ENCODE measurements around the gene CBLC. TPM values are rescaled to one million over a fixed set of nuclear protein-coding genes. Genes with fewer than 3 reads are reported as not detected.
"Not testable (repeated sequence)": the region's sequence is repeated elsewhere in the genome, so short reads cannot be mapped to it uniquely, and the experiment has no call there.

The CBLC gene
- total and polyA plus RNA-seq, 2 donors from 2014 or later, result 8.2 to 11.5 TPM

GRCh38 chr19:44824761-44825160, 47.1 kb downstream of the CBLC start:
- H3K4me3 ChIP-seq (ENCODE audit: low read length in 3 of 3), result no peak overlapping the region
- no peak overlapping the region for H3K27ac ChIP-seq (ENCODE audit: low read depth in 2 of 2, low read length in 2 of 2)
- no peaks in the 10 kb centered on the region for H3K36me3 ChIP-seq (ENCODE audit: control insufficient read depth in 2 of 3, insufficient read depth in 3 of 3, low read length in 3 of 3)
- TF ChIP-seq CTCF (IDR thresholded peaks at IDR 0.05; ENCODE audit: borderline replicate concordance, extremely low read depth, insufficient read depth), result no peak
- intact Hi-C loops (cut with DNase I), result no loop called here
- no peak overlapping the region for H3K9ac ChIP-seq (ENCODE audit: low read length in 3 of 3)
- no peaks in the 10 kb centered on the region for H3K9me3 ChIP-seq (ENCODE audit: control insufficient read depth in 2 of 3, insufficient read depth in 1 of 3, low read length in 3 of 3)
- peaks cover 0 to 4% (median 0%) of the 10 kb centered on the region in 3 donors for H3K4me1 ChIP-seq (ENCODE audit: control insufficient read depth in 2 of 3, insufficient read depth in 2 of 3, low read depth in 1 of 3, low read length in 3 of 3)
- FAIRE-seq, result no peak
- DNase-seq, result no peak
- no peaks in the 10 kb centered on the region for H3K27me3 ChIP-seq (ENCODE audit: control insufficient read depth, insufficient read depth, low read length)

- intact Hi-C loops (cut with DNase I); H3K27me3 ChIP-seq (ENCODE audit: control insufficient read depth, insufficient read depth, low read length); H3K27ac ChIP-seq (ENCODE audit: low read depth in 2 of 2, low read length in 2 of 2); H3K9me3 ChIP-seq (ENCODE audit: control insufficient read depth in 2 of 3, insufficient read depth in 1 of 3, low read length in 3 of 3); H3K36me3 ChIP-seq (ENCODE audit: control insufficient read depth in 2 of 3, insufficient read depth in 3 of 3, low read length in 3 of 3); DNase-seq; H3K4me1 ChIP-seq (ENCODE audit: control insufficient read depth in 2 of 3, insufficient read depth in 2 of 3, low read depth in 1 of 3, low read length in 3 of 3); H3K9ac ChIP-seq (ENCODE audit: low read length in 3 of 3); H3K4me3 ChIP-seq (ENCODE audit: low read length in 3 of 3); FAIRE-seq: not testable (repeated sequence)
Measured at GRCh38 chr19:44832875-44833274, 55.2 kb downstream of the CBLC start.

- DNase-seq; H3K9ac ChIP-seq (ENCODE audit: low read length in 3 of 3); H3K9me3 ChIP-seq (ENCODE audit: control insufficient read depth in 2 of 3, insufficient read depth in 1 of 3, low read length in 3 of 3); H3K27ac ChIP-seq (ENCODE audit: low read depth in 2 of 2, low read length in 2 of 2); H3K4me1 ChIP-seq (ENCODE audit: control insufficient read depth in 2 of 3, insufficient read depth in 2 of 3, low read depth in 1 of 3, low read length in 3 of 3); intact Hi-C loops (cut with DNase I); H3K36me3 ChIP-seq (ENCODE audit: control insufficient read depth in 2 of 3, insufficient read depth in 3 of 3, low read length in 3 of 3); H3K4me3 ChIP-seq (ENCODE audit: low read length in 3 of 3); FAIRE-seq; H3K27me3 ChIP-seq (ENCODE audit: control insufficient read depth, insufficient read depth, low read length): not testable (repeated sequence)
Measured at GRCh38 chr19:44834399-44834798, 56.7 kb downstream of the CBLC start.

GRCh38 chr19:44839276-44839675, 61.6 kb downstream of the CBLC start:
- intact Hi-C loops (cut with DNase I), result no loop called here
- Histone ChIP-seq H3K9ac (ENCODE audit: low read length in 3 of 3) (no peak overlapping the region), H3K27ac (ENCODE audit: low read depth in 2 of 2, low read length in 2 of 2) (no peak overlapping the region), H3K36me3 (ENCODE audit: control insufficient read depth in 2 of 3, insufficient read depth in 3 of 3, low read length in 3 of 3) (no peaks in the 10 kb centered on the region), H3K27me3 (ENCODE audit: control insufficient read depth, insufficient read depth, low read length) (no peaks in the 10 kb centered on the region), H3K9me3 (ENCODE audit: control insufficient read depth in 2 of 3, insufficient read depth in 1 of 3, low read length in 3 of 3) (no peaks in the 10 kb centered on the region), H3K4me1 (ENCODE audit: control insufficient read depth in 2 of 3, insufficient read depth in 2 of 3, low read depth in 1 of 3, low read length in 3 of 3) (no peaks in the 10 kb centered on the region), H3K4me3 (ENCODE audit: low read length in 3 of 3) (no peak overlapping the region)
- FAIRE-seq, result no peak
- no peak for DNase-seq
- no peak for TF ChIP-seq CTCF (IDR thresholded peaks at IDR 0.05; ENCODE audit: borderline replicate concordance, extremely low read depth, insufficient read depth)

- Histone ChIP-seq H3K27ac (ENCODE audit: low read depth in 2 of 2, low read length in 2 of 2) (no peak overlapping the region), H3K9ac (ENCODE audit: low read length in 3 of 3) (no peak overlapping the region), H3K4me3 (ENCODE audit: low read length in 3 of 3) (no peak overlapping the region), H3K9me3 (ENCODE audit: control insufficient read depth in 2 of 3, insufficient read depth in 1 of 3, low read length in 3 of 3) (no peaks in the 10 kb centered on the region), H3K36me3 (ENCODE audit: control insufficient read depth in 2 of 3, insufficient read depth in 3 of 3, low read length in 3 of 3) (no peaks in the 10 kb centered on the region), H3K4me1 (ENCODE audit: control insufficient read depth in 2 of 3, insufficient read depth in 2 of 3, low read depth in 1 of 3, low read length in 3 of 3) (peaks cover 0 to 6% (median 0%) of the 10 kb centered on the region in 3 donors), H3K27me3 (ENCODE audit: control insufficient read depth, insufficient read depth, low read length) (no peaks in the 10 kb centered on the region)
- intact Hi-C loops (cut with DNase I), result loop anchor here (10.0 kb wide), 1 partner anchor 46 kb away; no protein-coding TSS in a partner anchor
- DNase-seq (no peak), FAIRE-seq (no peak)
- no peak for TF ChIP-seq CTCF (IDR thresholded peaks at IDR 0.05; ENCODE audit: borderline replicate concordance, extremely low read depth, insufficient read depth)
Measured at GRCh38 chr19:44840811-44841210, 63.1 kb downstream of the CBLC start.
